A549 (cell line): ENCODE data around the gene IFIT2. TPM values are rescaled to one million over a fixed set of nuclear protein-coding genes. Genes with fewer than 3 reads are reported as not detected.

Experiments
- ATAC-seq, 2 experiments: fragments of 200-7000 bp in 1 of 2; fragments of >200 bp in 1 of 2; cut with Nextera tagmentation in 1 of 2; cut with Tn5 transposase in 1 of 2; 3 replicates each; pipeline versions ENCODE4 v1.8.0 to v1.9.1; 2018 to 2020; ENCODE audit warnings: mild to moderate bottlenecking in 1 of 2, moderate library complexity in 1 of 2
- CTCF ChIA-PET: fragments of 300-600 bp; sonication (Branson Sonifier 250); formaldehyde crosslinking; extraction: SDS; loops from one replicate; lab custom pipeline; 2021; ENCODE audit warnings: antibody characterized with exemption, inconsistent platforms; lab: Yijun Ruan, JAX
- POLR2A ChIA-PET: fragments of 350-600 bp; formaldehyde crosslinking; extraction: SDS; loops from one replicate; lab custom pipeline; 2021; ENCODE audit warnings: antibody characterized with exemption, inconsistent platforms; lab: Yijun Ruan, JAX
- DNase-seq, 2 experiments: peaks; one replicate each; pipeline versions ENCODE4 v3.0.0 to v3.0.0-alpha.2; 2011 to 2016; ENCODE audit warnings: low read depth in 1 of 2, low spot score in 1 of 2
- FAIRE-seq: peaks from 2 replicates; lab custom pipeline; 2011; peaks lifted over from hg19 to GRCh38; lab: Jason Lieb, UNC
- H3K27ac ChIP-seq, 2 experiments: fragments of >200 bp; sonication (Bioruptor Twin); formaldehyde crosslinking; 3 replicates each; pipeline ENCODE4 v1.5.1; 2016 to 2017
- H3K4me1 ChIP-seq: fragments of >200 bp; sonication (Bioruptor Twin); formaldehyde crosslinking; 3 replicates; pipeline ENCODE4 v1.6.1; 2016
- H3K4me2 ChIP-seq: fragments of >200 bp; sonication (Bioruptor Twin); formaldehyde crosslinking; 3 replicates; pipeline ENCODE4 v1.6.1; 2016
- H3K4me3 ChIP-seq: fragments of >200 bp; sonication (Bioruptor Twin); formaldehyde crosslinking; 3 replicates; pipeline ENCODE4 v1.5.1; 2016
- H3K9me3 ChIP-seq: fragments of >200 bp; sonication (Bioruptor Twin); formaldehyde crosslinking; 3 replicates; pipeline ENCODE4 v1.6.1; 2016
- CBX2 ChIP-seq: fragments of 200-600 bp; sonication (generic); IDR thresholded peaks from 2 replicates; pipeline ENCODE4 v1.6.1; 2016; ENCODE audit warnings: low read depth, mild to moderate bottlenecking, borderline replicate concordance
- CEBPB ChIP-seq, 2 experiments: fragments of >200 bp in 1 of 2; sonication (Bioruptor Twin) in 1 of 2; formaldehyde crosslinking in 1 of 2; IDR thresholded peaks; 2 replicates each; pipeline ENCODE4 v1.6.1; 2012 to 2016
- CHD4 ChIP-seq: fragments of 200-600 bp; sonication (generic); IDR thresholded peaks from 2 replicates; pipeline ENCODE4 v1.6.1; 2016; ENCODE audit warnings: antibody characterized with exemption, mild to moderate bottlenecking, borderline replicate concordance
- GATA3 ChIP-seq: IDR thresholded peaks from 2 replicates; pipeline ENCODE4 v1.6.1; 2012; ENCODE audit warnings: borderline replicate concordance
- HOXA7 ChIP-seq: fragments of 250-450 bp; sonication (Bioruptor Pico); IDR thresholded peaks from 2 replicates; pipeline ENCODE4 v1.5.0; 2020; ENCODE audit warnings: mild to moderate bottlenecking, moderate library complexity
- HOXB13 ChIP-seq: fragments of 250-450 bp; sonication (Bioruptor Pico); IDR thresholded peaks from 2 replicates; pipeline ENCODE4 v1.5.0; 2020; ENCODE audit warnings: low read depth, mild to moderate bottlenecking, moderate library complexity
- JUN ChIP-seq, 2 experiments: fragments of >200 bp; sonication (Bioruptor Twin); formaldehyde crosslinking; IDR thresholded peaks; 2 replicates in 1 of 2; 3 replicates in 1 of 2; pipeline ENCODE4 v1.6.1; 2016 to 2017
- MAFK ChIP-seq: fragments of 450-650 bp; IDR thresholded peaks from 2 replicates; pipeline ENCODE4 v1.6.1; 2014; ENCODE audit not compliant: partially characterized antibody
- MAZ ChIP-seq: fragments of 150-350 bp; IDR thresholded peaks from 2 replicates; pipeline ENCODE4 v1.6.1; 2014; ENCODE audit warnings: antibody characterized with exemption, low read depth, low read length, borderline replicate concordance
- NPAS2 ChIP-seq: fragments of 250-450 bp; sonication (Bioruptor Pico); IDR thresholded peaks from 2 replicates; pipeline ENCODE4 v1.8.0; 2022; ENCODE audit warnings: mild to moderate bottlenecking, moderate library complexity, borderline replicate concordance
- POLR2AphosphoS2 ChIP-seq: conservative IDR thresholded peaks from 2 replicates; pipeline ENCODE4 v1.6.1; 2012; ENCODE audit warnings: low read length, improper control_type of control experiment, inconsistent platforms
- RCOR1 ChIP-seq: fragments of 150-350 bp; IDR thresholded peaks from 2 replicates; pipeline ENCODE4 v1.6.1; 2014; ENCODE audit warnings: antibody characterized with exemption, low read length, low read depth
- SMC3 ChIP-seq: fragments of >200 bp; sonication (Bioruptor Twin); formaldehyde crosslinking; IDR thresholded peaks from 3 replicates; pipeline ENCODE4 v1.6.1; 2018; ENCODE audit warnings: inconsistent platforms
- TFCP2L1 ChIP-seq: fragments of 250-450 bp; sonication (Bioruptor Pico); IDR thresholded peaks from 2 replicates; pipeline ENCODE4 v1.5.0; 2021; ENCODE audit warnings: mild to moderate bottlenecking
- ZC3H11A ChIP-seq: fragments of 450-650 bp; IDR thresholded peaks from 2 replicates; pipeline ENCODE4 v1.6.1; 2014; ENCODE audit warnings: antibody characterized with exemption, mild to moderate bottlenecking
- ZFP36 ChIP-seq: fragments of 450-650 bp; IDR thresholded peaks from 2 replicates; pipeline ENCODE4 v1.6.1; 2014; ENCODE audit warnings: borderline replicate concordance; ENCODE audit not compliant: partially characterized antibody
- whole genome bisulfite sequencing: methylation state at CpG from one replicate; pipeline ENCODE4 v1.1.6; 2017; ENCODE audit errors: missing lambda C conversion rate; 5-methylcytosine and 5-hydroxymethylcytosine counted together
- polyA plus RNA-seq, 4 experiments: library from polyadenylated mRNA; depleted of rRNA in 3 of 4; stranded (reverse); fragments of >200 nt; fragmentation: RNase III in 1 of 4; extraction: RNeasy Plus Mini Kit Qiagen cat#74134 plus additional on column Dnase treatment in 1 of 4; gene quantifications; 2 replicates in 3 of 4; 3 replicates in 1 of 4; pipeline ENCODE4 v1.2.3, GENCODE V29; 2011 to 2017
- TF ChIP-seq, protein P1 (sequence below): IDR thresholded peaks from 2 replicates; pipeline ENCODE4 v1.6.1; 2012; ENCODE audit warnings: low read depth, borderline replicate concordance
- TF ChIP-seq, protein P2 (sequence below): fragments of 200-600 bp; sonication (generic); IDR thresholded peaks from 2 replicates; pipeline ENCODE4 v1.6.1; 2016; ENCODE audit warnings: antibody characterized with exemption, mild to moderate bottlenecking, moderate library complexity
- TF ChIP-seq, protein P3 (sequence below): fragments of 250-450 bp; sonication (Bioruptor Pico); IDR thresholded peaks from 2 replicates; pipeline ENCODE4 v1.5.0; 2020; ENCODE audit warnings: low read depth, mild to moderate bottlenecking, moderate library complexity
- TF ChIP-seq, protein P4 (sequence below): fragments of 450-650 bp; IDR thresholded peaks from 2 replicates; pipeline ENCODE4 v1.6.1; 2014; ENCODE audit warnings: antibody characterized with exemption
- TF ChIP-seq, protein P5 (sequence below): IDR thresholded peaks from 2 replicates; pipeline ENCODE4 v1.6.1; 2012
- TF ChIP-seq, protein P6 (sequence below): fragments of >200 bp; sonication (Bioruptor Twin); formaldehyde crosslinking; IDR thresholded peaks from 3 replicates; pipeline ENCODE4 v1.6.1; 2016

Gene IFIT2
- polyA plus RNA-seq, 2 of the 4 experiments (the other 2 are of a cell fraction), result 0.75 to 1.1 TPM

DNA sequence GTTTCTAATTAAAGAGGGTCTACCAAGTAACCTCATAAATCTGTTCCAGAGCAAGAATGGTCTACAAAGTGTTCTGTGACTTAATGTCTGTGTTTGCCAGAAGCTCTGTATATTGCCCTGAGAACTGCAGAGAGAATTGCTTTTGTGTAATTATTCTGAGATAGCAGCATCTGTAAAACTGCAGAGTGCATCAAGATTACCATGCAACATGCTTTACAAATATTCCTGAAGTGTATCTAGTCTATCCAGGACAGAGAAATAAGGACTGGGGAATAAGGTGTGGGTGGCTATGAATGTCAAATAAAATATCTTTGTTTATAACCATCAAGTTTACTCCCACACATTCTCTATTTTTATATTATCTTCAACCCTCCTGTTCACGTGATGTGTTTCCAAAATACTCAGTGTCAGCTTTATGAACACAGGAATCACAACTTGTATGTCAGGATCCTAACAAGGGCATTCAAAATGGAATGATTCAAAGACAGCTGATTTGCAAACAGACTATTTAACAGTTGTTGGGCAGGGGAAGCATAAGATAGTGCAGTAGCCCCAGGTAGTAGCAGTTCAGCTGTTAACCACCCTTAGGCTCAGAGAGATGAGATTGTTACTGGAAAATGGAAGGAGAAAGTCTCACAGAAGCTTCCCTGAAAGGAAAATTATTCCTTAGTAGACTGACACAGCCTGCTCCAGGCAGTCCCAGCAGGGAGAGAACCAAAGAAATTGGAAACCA is 35.0 kb upstream of the IFIT2 start:
- Histone ChIP-seq H3K27ac (no peak overlapping the region), H3K4me3 (no peak overlapping the region)
- ATAC-seq (no peak), DNase-seq (no peak)
- CTCF ChIA-PET, result interaction anchor here (4.7 kb wide), 1 partner anchor 102 kb away, joined by 27 read pairs; no protein-coding TSS in a partner anchor
- WGBS, result 45% methylated on average over 1 of the region's 1 CpG
- POLR2A ChIA-PET, result no interaction called here
- TF ChIP-seq, protein P1, sequence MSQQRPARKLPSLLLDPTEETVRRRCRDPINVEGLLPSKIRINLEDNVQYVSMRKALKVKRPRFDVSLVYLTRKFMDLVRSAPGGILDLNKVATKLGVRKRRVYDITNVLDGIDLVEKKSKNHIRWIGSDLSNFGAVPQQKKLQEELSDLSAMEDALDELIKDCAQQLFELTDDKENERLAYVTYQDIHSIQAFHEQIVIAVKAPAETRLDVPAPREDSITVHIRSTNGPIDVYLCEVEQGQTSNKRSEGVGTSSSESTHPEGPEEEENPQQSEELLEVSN, result no peak
- TF ChIP-seq, protein P2, sequence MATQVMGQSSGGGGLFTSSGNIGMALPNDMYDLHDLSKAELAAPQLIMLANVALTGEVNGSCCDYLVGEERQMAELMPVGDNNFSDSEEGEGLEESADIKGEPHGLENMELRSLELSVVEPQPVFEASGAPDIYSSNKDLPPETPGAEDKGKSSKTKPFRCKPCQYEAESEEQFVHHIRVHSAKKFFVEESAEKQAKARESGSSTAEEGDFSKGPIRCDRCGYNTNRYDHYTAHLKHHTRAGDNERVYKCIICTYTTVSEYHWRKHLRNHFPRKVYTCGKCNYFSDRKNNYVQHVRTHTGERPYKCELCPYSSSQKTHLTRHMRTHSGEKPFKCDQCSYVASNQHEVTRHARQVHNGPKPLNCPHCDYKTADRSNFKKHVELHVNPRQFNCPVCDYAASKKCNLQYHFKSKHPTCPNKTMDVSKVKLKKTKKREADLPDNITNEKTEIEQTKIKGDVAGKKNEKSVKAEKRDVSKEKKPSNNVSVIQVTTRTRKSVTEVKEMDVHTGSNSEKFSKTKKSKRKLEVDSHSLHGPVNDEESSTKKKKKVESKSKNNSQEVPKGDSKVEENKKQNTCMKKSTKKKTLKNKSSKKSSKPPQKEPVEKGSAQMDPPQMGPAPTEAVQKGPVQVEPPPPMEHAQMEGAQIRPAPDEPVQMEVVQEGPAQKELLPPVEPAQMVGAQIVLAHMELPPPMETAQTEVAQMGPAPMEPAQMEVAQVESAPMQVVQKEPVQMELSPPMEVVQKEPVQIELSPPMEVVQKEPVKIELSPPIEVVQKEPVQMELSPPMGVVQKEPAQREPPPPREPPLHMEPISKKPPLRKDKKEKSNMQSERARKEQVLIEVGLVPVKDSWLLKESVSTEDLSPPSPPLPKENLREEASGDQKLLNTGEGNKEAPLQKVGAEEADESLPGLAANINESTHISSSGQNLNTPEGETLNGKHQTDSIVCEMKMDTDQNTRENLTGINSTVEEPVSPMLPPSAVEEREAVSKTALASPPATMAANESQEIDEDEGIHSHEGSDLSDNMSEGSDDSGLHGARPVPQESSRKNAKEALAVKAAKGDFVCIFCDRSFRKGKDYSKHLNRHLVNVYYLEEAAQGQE, result no peak
- TF ChIP-seq JUN (IDR thresholded peaks at IDR 0.05), result no peak
- no peak for TF ChIP-seq SMC3
- no peak for TF ChIP-seq MAZ
- TF ChIP-seq, all 56 proteins: peak for 0
- Histone ChIP-seq H3K9me3 (no peaks in the 10 kb centered on the region), H3K4me1 (peaks cover 20% of the 10 kb centered on the region), H3K4me2 (no peak overlapping the region)
- no peak for FAIRE-seq

DNA sequence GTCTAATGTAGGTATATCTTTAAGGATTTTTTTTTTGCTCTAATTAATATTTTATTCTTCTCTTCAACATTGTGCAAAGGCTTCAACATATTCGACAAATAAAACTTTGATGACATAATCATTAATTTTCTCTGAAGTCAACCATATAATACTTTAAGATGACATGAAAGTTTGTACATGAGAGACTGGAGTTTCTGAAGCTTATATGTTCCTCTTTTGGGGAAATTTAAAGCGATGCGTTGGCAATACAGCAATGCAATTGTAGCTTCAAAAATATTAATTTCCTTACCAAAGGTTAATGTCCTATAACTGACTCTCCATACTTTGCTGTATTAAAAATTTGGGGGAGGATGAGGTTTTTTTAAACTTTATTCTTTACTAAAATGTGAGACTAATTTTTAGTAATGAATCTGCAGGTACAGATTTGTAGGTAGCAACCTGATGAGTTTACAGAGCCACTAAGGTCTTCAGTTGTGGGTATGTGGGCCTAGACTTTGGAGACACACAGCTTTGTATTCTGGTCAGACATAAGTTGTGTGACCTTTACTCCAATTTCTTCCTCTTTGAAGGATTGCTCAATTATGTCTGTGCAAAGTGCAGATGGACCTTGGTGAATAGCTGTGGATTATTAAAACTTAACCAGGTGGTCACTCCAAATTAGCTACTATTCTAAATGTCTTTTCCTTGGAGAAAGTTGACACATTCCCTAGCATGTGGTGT is 32.3 kb upstream of the IFIT2 start:
- no peak overlapping the region; the same call in 2 of the 3 replicates for H3K4me2 ChIP-seq
- no peak for DNase-seq
- TF ChIP-seq MAFK, result peak; percentile 22
- TF ChIP-seq RCOR1, result no peak
- TF ChIP-seq CHD4, result no peak
- TF ChIP-seq JUN (IDR thresholded peaks at IDR 0.05), result no peak
- peak in 1 of 2 experiments; percentile 20; a peak in 1 of 4 replicates for TF ChIP-seq CEBPB (IDR thresholded peaks at IDR 0.05)
- TF ChIP-seq, protein P3, sequence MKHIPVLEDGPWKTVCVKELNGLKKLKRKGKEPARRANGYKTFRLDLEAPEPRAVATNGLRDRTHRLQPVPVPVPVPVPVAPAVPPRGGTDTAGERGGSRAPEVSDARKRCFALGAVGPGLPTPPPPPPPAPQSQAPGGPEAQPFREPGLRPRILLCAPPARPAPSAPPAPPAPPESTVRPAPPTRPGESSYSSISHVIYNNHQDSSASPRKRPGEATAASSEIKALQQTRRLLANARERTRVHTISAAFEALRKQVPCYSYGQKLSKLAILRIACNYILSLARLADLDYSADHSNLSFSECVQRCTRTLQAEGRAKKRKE, result no peak
- no peak for ATAC-seq
- 74% methylated on average over 3 of the region's 3 CpGs for WGBS
- H3K4me3 ChIP-seq, result no peak overlapping the region
- peaks cover 7% of the 10 kb centered on the region for H3K4me1 ChIP-seq
- CTCF ChIA-PET, result interaction anchor here (1.0 to 1.9 kb wide), 3 partner anchors 82 to 119 kb away, joined by 3 to 6 read pairs (median 3); no protein-coding TSS in a partner anchor
- POLR2A ChIA-PET, result no interaction called here
- FAIRE-seq, result no peak
- no peaks in the 10 kb centered on the region for H3K9me3 ChIP-seq
- no peak overlapping the region; a peak in 1 of 6 replicates for H3K27ac ChIP-seq

DNA sequence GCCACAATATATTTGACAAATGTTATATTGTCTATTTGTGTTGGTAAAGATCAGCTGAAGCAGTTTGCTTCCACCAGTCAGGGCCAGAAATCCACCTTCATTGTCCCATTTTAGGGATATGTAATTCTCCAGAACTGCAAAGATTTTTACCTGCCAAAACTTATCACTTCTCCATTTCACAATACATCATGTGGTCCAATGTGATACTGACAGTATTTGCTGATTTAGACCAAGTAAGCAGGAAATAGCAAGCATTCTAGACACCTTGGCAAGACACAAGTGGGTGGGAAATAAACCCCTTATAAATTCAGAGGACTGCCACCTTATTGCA is 31.7 kb upstream of the IFIT2 start:
- no peak overlapping the region for H3K4me3 ChIP-seq
- ChIA-PET POLR2A (no interaction called here), CTCF (interaction anchor here (1.0 to 1.9 kb wide), 4 partner anchors 32 to 119 kb away, joined by 3 to 9 read pairs (median 4); partner anchors contain the start of gene IFIT2)
- H3K27ac ChIP-seq, result no peak overlapping the region; a peak in 1 of 6 replicates
- no peak for DNase-seq
- no peak overlapping the region for H3K4me2 ChIP-seq
- H3K4me1 ChIP-seq, result peaks cover 12% of the 10 kb centered on the region
- TF ChIP-seq CBX2, result no peak
- TF ChIP-seq, protein P4, sequence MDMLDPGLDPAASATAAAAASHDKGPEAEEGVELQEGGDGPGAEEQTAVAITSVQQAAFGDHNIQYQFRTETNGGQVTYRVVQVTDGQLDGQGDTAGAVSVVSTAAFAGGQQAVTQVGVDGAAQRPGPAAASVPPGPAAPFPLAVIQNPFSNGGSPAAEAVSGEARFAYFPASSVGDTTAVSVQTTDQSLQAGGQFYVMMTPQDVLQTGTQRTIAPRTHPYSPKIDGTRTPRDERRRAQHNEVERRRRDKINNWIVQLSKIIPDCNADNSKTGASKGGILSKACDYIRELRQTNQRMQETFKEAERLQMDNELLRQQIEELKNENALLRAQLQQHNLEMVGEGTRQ, result no peak
- no peak for TF ChIP-seq POLR2AphosphoS2
- TF ChIP-seq MAZ, result no peak
- TF ChIP-seq TFCP2L1 (CRISPR knock-in tag), result no peak
- TF ChIP-seq ZC3H11A, result no peak
- TF ChIP-seq GATA3, result no peak
- no peak for TF ChIP-seq HOXA7 (CRISPR knock-in tag)
- TF ChIP-seq ZFP36, result no peak
- TF ChIP-seq, protein P5, sequence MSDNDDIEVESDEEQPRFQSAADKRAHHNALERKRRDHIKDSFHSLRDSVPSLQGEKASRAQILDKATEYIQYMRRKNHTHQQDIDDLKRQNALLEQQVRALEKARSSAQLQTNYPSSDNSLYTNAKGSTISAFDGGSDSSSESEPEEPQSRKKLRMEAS, result no peak
- TF ChIP-seq, protein P6, sequence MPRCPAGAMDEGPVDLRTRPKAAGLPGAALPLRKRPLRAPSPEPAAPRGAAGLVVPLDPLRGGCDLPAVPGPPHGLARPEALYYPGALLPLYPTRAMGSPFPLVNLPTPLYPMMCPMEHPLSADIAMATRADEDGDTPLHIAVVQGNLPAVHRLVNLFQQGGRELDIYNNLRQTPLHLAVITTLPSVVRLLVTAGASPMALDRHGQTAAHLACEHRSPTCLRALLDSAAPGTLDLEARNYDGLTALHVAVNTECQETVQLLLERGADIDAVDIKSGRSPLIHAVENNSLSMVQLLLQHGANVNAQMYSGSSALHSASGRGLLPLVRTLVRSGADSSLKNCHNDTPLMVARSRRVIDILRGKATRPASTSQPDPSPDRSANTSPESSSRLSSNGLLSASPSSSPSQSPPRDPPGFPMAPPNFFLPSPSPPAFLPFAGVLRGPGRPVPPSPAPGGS, result no peak
- TF ChIP-seq HOXB13, result no peak
- TF ChIP-seq NPAS2 (CRISPR knock-in tag), result no peak
- no peak for ATAC-seq
- no peaks in the 10 kb centered on the region for H3K9me3 ChIP-seq
- FAIRE-seq, result no peak
